Dedifferentiated amniotic fluid mesenchymal stem cell (primary cell): ENCODE measurements around the gene TRIP11.

Experiments
- DNase-seq: peaks from one replicate; pipeline ENCODE4 v3.0.0-alpha.2; 2016; ENCODE audit errors: extremely low spot score

TRIP11 gene

DNA sequence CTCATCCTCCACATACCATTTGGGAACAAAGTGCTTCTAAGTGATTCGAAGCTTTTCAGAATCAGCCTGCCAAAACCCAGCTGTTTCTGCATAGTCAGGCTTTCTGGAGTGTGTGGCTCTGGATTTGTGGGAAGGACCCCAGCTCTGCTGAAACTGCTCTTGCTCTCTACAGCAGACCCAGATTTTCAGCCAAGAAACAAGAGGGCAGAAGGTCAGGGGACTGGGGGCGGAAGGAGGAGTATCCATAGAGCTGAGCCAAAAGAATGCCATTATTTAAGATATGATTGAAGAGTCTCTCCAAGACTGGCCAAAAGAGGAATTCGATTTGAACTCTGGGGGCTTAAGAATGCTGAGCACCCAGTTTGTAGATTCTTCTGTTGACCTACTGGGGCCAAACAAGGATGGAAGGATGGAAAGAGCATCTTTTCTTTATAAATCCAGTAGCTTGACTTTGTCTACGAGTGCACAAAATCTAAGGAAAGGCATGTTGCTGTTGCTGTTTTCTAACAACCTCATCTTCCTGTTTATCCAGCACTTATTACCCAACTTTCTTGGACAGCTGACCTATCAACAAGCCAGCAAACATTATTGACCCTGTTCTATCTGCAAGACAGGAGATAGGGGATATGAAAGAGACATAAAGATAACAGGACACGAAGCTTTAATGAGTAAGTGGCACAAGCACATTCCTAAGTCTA is 121.5 kb downstream of the TRIP11 start:
- DNase-seq = no peak
